SK-N-SH (cell line): ENCODE measurements around the gene MINDY4. TPM values are rescaled to one million over a fixed set of nuclear protein-coding genes. Genes with fewer than 3 reads are reported as not detected.

Experiments
- CTCF ChIA-PET: fragments of 300-600, 350-600 bp; formaldehyde crosslinking; extraction: SDS; loops from one replicate; lab custom pipeline; 2021; lab: Yijun Ruan, JAX
- POLR2A ChIA-PET: fragments of 350-600 bp; sonication (Branson Sonifier 250); formaldehyde crosslinking; extraction: SDS; loops from one replicate; lab custom pipeline; 2020; ENCODE audit warnings: antibody characterized with exemption, inconsistent platforms; lab: Yijun Ruan, JAX
- DNase-seq: peaks from one replicate; pipeline ENCODE4 v3.0.0; 2012
- H2AFZ ChIP-seq: fragments of 200-600 bp; sonication (generic); 2 replicates; pipeline ENCODE4 v1.8.1; 2016; ENCODE audit warnings: antibody characterized with exemption, mild to moderate bottlenecking, low read depth
- H3F3A ChIP-seq: fragments of 200-600 bp; sonication (generic); replicated peaks from 2 replicates; pipeline ENCODE3; 2016; ENCODE audit warnings: antibody characterized with exemption, mild to moderate bottlenecking; ENCODE audit not compliant: insufficient read depth
- H3K27ac ChIP-seq, 2 experiments: fragments of 200-500 bp in 1 of 2; fragments of 200-600 bp in 1 of 2; sonication (Bioruptor generic) in 1 of 2; sonication (generic), shearing (Covaris generic) in 1 of 2; 2 replicates each; pipeline versions ENCODE4 v1.5.1 to v1.6.1; 2014 to 2016; ENCODE audit warnings: low read depth in 2 of 2, inconsistent platforms in 1 of 2, low read length in 1 of 2, mild to moderate bottlenecking in 1 of 2, mixed read lengths in 1 of 2
- H3K27me3 ChIP-seq: fragments of 200-600 bp; sonication (generic), shearing (Covaris generic); 2 replicates; pipeline ENCODE4 v1.6.1; 2016; ENCODE audit warnings: mixed run types; ENCODE audit not compliant: insufficient read depth
- H3K36me3 ChIP-seq, 2 experiments: fragments of 200-500 bp in 1 of 2; fragments of 200-600 bp in 1 of 2; sonication (Bioruptor generic) in 1 of 2; sonication (generic) in 1 of 2; replicated peaks in 1 of 2; 2 replicates each; pipeline versions ENCODE3 to v1.5.1; 2014 to 2016; ENCODE audit warnings: low read length in 1 of 2, mild to moderate bottlenecking in 1 of 2; ENCODE audit not compliant: insufficient read depth in 2 of 2, control insufficient read depth in 1 of 2
- H3K4me1 ChIP-seq, 2 experiments: fragments of 200-500 bp in 1 of 2; fragments of 200-600 bp in 1 of 2; sonication (Bioruptor generic) in 1 of 2; sonication (generic), shearing (Covaris generic) in 1 of 2; 2 replicates each; pipeline versions ENCODE4 v1.5.1 to v1.6.1; 2014 to 2016; ENCODE audit warnings: low read depth in 1 of 2, low read length in 1 of 2, mixed run types in 1 of 2; ENCODE audit not compliant: insufficient read depth in 2 of 2, control insufficient read depth in 1 of 2
- H3K4me2 ChIP-seq: fragments of 200-600 bp; sonication (generic), shearing (Covaris generic); 2 replicates; pipeline ENCODE4 v1.6.1; 2017; ENCODE audit warnings: mixed run types
- H3K4me3 ChIP-seq, 2 experiments: fragments of 200-500 bp in 1 of 2; fragments of 200-600 bp in 1 of 2; sonication (Bioruptor generic) in 1 of 2; sonication (generic), shearing (Covaris generic) in 1 of 2; 2 replicates each; pipeline versions ENCODE4 v1.5.1 to v1.8.1; 2014 to 2016; ENCODE audit warnings: low read depth in 2 of 2, inconsistent platforms in 1 of 2, low read length in 1 of 2, mild to moderate bottlenecking in 1 of 2, mixed read lengths in 1 of 2, moderate library complexity in 1 of 2
- H3K79me2 ChIP-seq: fragments of 200-600 bp; sonication (generic); 2 replicates; pipeline ENCODE4 v1.8.1; 2017; ENCODE audit warnings: mild to moderate bottlenecking; ENCODE audit not compliant: insufficient read depth
- H3K9ac ChIP-seq: fragments of 200-600 bp; sonication (generic); 2 replicates; pipeline ENCODE4 v1.6.1; 2017; ENCODE audit warnings: mixed run types
- H3K9me2 ChIP-seq: fragments of 200-600 bp; sonication (generic); 2 replicates; pipeline ENCODE4 v1.6.1; 2017; ENCODE audit warnings: mixed run types
- H3K9me3 ChIP-seq: fragments of 200-600 bp; sonication (generic); 2 replicates; pipeline ENCODE4 v1.6.1; 2017; ENCODE audit warnings: mixed run types, mild to moderate bottlenecking, moderate library complexity
- H4K20me1 ChIP-seq: fragments of 200-600 bp; sonication (generic); 2 replicates; pipeline ENCODE4 v1.6.1; 2017; ENCODE audit warnings: mild to moderate bottlenecking, mixed run types; ENCODE audit not compliant: insufficient read depth
- FOSL2 ChIP-seq: IDR thresholded peaks from 2 replicates; pipeline ENCODE4 v1.4.0; 2012; ENCODE audit warnings: low read depth, mild to moderate bottlenecking, moderate library complexity, borderline replicate concordance
- FOXJ3 ChIP-seq: sonication (generic); formaldehyde crosslinking; IDR thresholded peaks from 2 replicates; pipeline ENCODE4 v1.5.1; 2020; ENCODE audit warnings: mild to moderate bottlenecking, missing genetic modification reagents
- FOXM1 ChIP-seq: IDR thresholded peaks from 2 replicates; pipeline ENCODE4 v1.4.0; 2012; ENCODE audit warnings: low read depth, mild to moderate bottlenecking
- GABPA ChIP-seq: IDR thresholded peaks from 2 replicates; pipeline ENCODE4 v1.4.0; 2012; ENCODE audit warnings: low read depth, mild to moderate bottlenecking
- MXI1 ChIP-seq: IDR thresholded peaks from 2 replicates; pipeline ENCODE4 v1.6.1; 2012; ENCODE audit warnings: mild to moderate bottlenecking, low read depth, low read length, improper control_type of control experiment
- NFIC ChIP-seq: IDR thresholded peaks from 2 replicates; pipeline ENCODE4 v1.4.0; 2012; ENCODE audit warnings: borderline replicate concordance
- RAD21 ChIP-seq: IDR thresholded peaks from 2 replicates; pipeline ENCODE4 v1.6.1; 2012; ENCODE audit warnings: mild to moderate bottlenecking, low read length
- SMC3 ChIP-seq: IDR thresholded peaks from 2 replicates; pipeline ENCODE4 v1.6.1; 2012; ENCODE audit warnings: low read depth, low read length, improper control_type of control experiment
- TAF1 ChIP-seq: IDR thresholded peaks from 2 replicates; pipeline ENCODE4 v1.6.1; 2012; ENCODE audit warnings: low read depth, mild to moderate bottlenecking, low read length, moderate library complexity, borderline replicate concordance
- TCF12 ChIP-seq: IDR thresholded peaks from 2 replicates; pipeline ENCODE4 v1.4.0; 2012
- YY1 ChIP-seq: IDR thresholded peaks from 2 replicates; pipeline ENCODE4 v1.4.0; 2012; ENCODE audit warnings: low read depth, mild to moderate bottlenecking
- WGBS: methylation state at CpG from one replicate; pipeline ENCODE4 v1.1.6; 2017; ENCODE audit warnings: low lambda C conversion rate; 5-methylcytosine and 5-hydroxymethylcytosine counted together
- polyA plus RNA-seq, 3 experiments: library from polyadenylated mRNA; depleted of rRNA; stranded (reverse); fragments of >200 nt; gene quantifications; 2 replicates each; pipeline ENCODE4 v1.2.3, GENCODE V29; 2012
- TF ChIP-seq, protein P1 (sequence below): fragments of 200-600 bp; sonication (generic); IDR thresholded peaks from 2 replicates; pipeline ENCODE4 v1.6.1; 2017; ENCODE audit warnings: antibody characterized with exemption, mild to moderate bottlenecking, moderate library complexity
- TF ChIP-seq, protein P2 (sequence below): IDR thresholded peaks from 2 replicates; pipeline ENCODE4; 2012
- TF ChIP-seq, protein P3 (sequence below): fragments of 150-350 bp; IDR thresholded peaks from 2 replicates; pipeline ENCODE4 v1.6.1; 2017; ENCODE audit warnings: antibody characterized with exemption, low read length, low read depth, borderline replicate concordance
- TF ChIP-seq, protein P4 (sequence below): fragments of 150-350 bp; IDR thresholded peaks from 2 replicates; pipeline ENCODE4 v1.6.1; 2016; ENCODE audit warnings: mild to moderate bottlenecking, low read depth, low read length

Gene MINDY4
- polyA plus RNA-seq, 1 of the 3 experiments (the other 2 are of a cell fraction), result 1.8 TPM

DNA sequence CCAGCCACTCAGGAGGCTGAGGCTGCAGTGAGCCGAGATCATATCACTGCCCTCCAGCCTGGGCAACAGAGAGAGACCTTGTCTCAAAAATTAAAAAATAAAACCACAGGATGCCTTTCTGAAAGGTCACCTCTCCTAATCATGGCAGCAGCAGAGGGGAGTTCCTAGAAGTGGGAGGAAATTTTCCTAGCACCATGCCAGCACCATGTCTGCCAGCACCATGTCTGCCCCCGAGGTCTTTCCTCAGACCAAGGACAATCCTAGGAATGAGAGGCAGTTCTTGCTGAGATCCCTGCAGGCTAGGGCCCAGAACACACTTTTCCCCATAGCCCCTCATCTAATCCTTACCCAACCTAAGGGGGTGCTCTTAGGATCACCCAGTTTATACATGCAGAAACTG lies 41.6 kb upstream of the MINDY4 start:
- no peak for TF ChIP-seq MXI1
- TF ChIP-seq FOXJ3 (CRISPR knock-in tag), result no peak
- TF ChIP-seq FOSL2, result no peak
- no peak for TF ChIP-seq FOXM1
- TF ChIP-seq, protein P1, sequence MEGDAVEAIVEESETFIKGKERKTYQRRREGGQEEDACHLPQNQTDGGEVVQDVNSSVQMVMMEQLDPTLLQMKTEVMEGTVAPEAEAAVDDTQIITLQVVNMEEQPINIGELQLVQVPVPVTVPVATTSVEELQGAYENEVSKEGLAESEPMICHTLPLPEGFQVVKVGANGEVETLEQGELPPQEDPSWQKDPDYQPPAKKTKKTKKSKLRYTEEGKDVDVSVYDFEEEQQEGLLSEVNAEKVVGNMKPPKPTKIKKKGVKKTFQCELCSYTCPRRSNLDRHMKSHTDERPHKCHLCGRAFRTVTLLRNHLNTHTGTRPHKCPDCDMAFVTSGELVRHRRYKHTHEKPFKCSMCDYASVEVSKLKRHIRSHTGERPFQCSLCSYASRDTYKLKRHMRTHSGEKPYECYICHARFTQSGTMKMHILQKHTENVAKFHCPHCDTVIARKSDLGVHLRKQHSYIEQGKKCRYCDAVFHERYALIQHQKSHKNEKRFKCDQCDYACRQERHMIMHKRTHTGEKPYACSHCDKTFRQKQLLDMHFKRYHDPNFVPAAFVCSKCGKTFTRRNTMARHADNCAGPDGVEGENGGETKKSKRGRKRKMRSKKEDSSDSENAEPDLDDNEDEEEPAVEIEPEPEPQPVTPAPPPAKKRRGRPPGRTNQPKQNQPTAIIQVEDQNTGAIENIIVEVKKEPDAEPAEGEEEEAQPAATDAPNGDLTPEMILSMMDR, result no peak
- TF ChIP-seq, protein P2, sequence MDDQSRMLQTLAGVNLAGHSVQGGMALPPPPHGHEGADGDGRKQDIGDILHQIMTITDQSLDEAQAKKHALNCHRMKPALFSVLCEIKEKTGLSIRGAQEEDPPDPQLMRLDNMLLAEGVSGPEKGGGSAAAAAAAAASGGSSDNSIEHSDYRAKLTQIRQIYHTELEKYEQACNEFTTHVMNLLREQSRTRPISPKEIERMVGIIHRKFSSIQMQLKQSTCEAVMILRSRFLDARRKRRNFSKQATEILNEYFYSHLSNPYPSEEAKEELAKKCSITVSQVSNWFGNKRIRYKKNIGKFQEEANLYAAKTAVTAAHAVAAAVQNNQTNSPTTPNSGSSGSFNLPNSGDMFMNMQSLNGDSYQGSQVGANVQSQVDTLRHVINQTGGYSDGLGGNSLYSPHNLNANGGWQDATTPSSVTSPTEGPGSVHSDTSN, result no peak
- no peak for TF ChIP-seq YY1
- TF ChIP-seq RAD21, result no peak
- TF ChIP-seq, protein P3, sequence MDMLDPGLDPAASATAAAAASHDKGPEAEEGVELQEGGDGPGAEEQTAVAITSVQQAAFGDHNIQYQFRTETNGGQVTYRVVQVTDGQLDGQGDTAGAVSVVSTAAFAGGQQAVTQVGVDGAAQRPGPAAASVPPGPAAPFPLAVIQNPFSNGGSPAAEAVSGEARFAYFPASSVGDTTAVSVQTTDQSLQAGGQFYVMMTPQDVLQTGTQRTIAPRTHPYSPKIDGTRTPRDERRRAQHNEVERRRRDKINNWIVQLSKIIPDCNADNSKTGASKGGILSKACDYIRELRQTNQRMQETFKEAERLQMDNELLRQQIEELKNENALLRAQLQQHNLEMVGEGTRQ, result no peak
- TF ChIP-seq, protein P4, sequence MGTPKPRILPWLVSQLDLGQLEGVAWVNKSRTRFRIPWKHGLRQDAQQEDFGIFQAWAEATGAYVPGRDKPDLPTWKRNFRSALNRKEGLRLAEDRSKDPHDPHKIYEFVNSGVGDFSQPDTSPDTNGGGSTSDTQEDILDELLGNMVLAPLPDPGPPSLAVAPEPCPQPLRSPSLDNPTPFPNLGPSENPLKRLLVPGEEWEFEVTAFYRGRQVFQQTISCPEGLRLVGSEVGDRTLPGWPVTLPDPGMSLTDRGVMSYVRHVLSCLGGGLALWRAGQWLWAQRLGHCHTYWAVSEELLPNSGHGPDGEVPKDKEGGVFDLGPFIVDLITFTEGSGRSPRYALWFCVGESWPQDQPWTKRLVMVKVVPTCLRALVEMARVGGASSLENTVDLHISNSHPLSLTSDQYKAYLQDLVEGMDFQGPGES, result no peak
- DNase-seq, result no peak
- H3K4me1 ChIP-seq, result peaks cover 0 to 5% of the 10 kb centered on the region in 2 experiments; a peak in 1 of 4 replicates
- H3K27ac ChIP-seq, result no peak overlapping the region
- ChIA-PET POLR2A (no interaction called here), CTCF (interaction anchor here (1.1 to 3.8 kb wide), 3 partner anchors 11 to 161 kb away, joined by 3 to 47 read pairs (median 3); no protein-coding TSS in a partner anchor)
- peaks cover 43% of the 10 kb centered on the region for H3K27me3 ChIP-seq
- H3K9me3 ChIP-seq, result no peaks in the 10 kb centered on the region
- H3K4me2 ChIP-seq, result no peak overlapping the region
- no peaks in the 10 kb centered on the region for H4K20me1 ChIP-seq
- no peaks in the 10 kb centered on the region for H3K36me3 ChIP-seq
- no peak overlapping the region for H2AFZ ChIP-seq
- H3K4me3 ChIP-seq, result no peak overlapping the region
- H3K9ac ChIP-seq, result no peak overlapping the region
- no peaks in the 10 kb centered on the region for H3K79me2 ChIP-seq
- H3K9me2 ChIP-seq, result no peaks in the 10 kb centered on the region
- 12% methylated on average over 2 of the region's 2 CpGs for WGBS
- no peaks in the 10 kb centered on the region for H3F3A ChIP-seq

DNA sequence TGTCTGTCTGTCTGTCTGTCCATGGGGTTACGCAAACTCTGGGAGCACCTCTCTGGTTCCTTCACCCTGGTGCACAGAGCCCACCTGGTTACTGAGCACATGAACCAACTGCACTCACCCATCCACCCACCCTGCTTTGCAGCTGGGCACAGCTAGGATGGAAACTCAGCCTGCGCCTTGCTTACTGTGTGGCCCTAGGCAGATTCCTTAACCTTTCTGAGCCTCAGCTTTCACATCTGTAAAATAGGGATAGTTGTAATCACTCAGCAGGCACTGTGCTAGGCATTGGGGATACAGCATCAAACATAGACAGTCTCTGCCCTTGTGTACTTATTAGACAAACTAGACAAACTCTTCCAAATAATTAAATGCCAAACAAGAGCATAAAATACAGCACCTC lies 41.1 kb upstream of the MINDY4 start:
- H3K36me3 ChIP-seq, result no peaks in the 10 kb centered on the region
- no peaks in the 10 kb centered on the region for H3K79me2 ChIP-seq
- TF ChIP-seq SMC3 (no peak), MXI1 (no peak), FOXJ3 (CRISPR knock-in tag) (no peak), TCF12 (no peak), TAF1 (no peak), GABPA (no peak), NFIC (no peak)
- TF ChIP-seq, protein P1, result no peak
- TF ChIP-seq, all 33 proteins: peak for 0
- no peak overlapping the region for H3K4me3 ChIP-seq
- no peak overlapping the region for H2AFZ ChIP-seq
- no peak overlapping the region for H3K27ac ChIP-seq
- no peak overlapping the region for H3K4me2 ChIP-seq
- ChIA-PET POLR2A (no interaction called here), CTCF (interaction anchor here (1.1 to 3.8 kb wide), 4 partner anchors 11 to 162 kb away, joined by 3 to 47 read pairs (median 3); no protein-coding TSS in a partner anchor)
- H3K9me2 ChIP-seq, result no peaks in the 10 kb centered on the region
- 86% methylated on average over 2 of the region's 2 CpGs for WGBS
- DNase-seq, result no peak
- no peak overlapping the region for H3K9ac ChIP-seq
- H3F3A ChIP-seq, result no peaks in the 10 kb centered on the region
- peaks cover 48% of the 10 kb centered on the region for H3K27me3 ChIP-seq
- H4K20me1 ChIP-seq, result no peaks in the 10 kb centered on the region
- H3K9me3 ChIP-seq, result no peaks in the 10 kb centered on the region
- peaks cover 0 to 5% of the 10 kb centered on the region in 2 experiments; a peak in 1 of 4 replicates for H3K4me1 ChIP-seq
